Heart right ventricle (tissue), 16 donors: ENCODE results near the gene KCNE4. TPM values are rescaled to one million over a fixed set of nuclear protein-coding genes. Genes with fewer than 3 reads are reported as not detected.

Experiments
- ATAC-seq, 8 donors: fragments of 200-7000 bp; cut with Tn5 transposase; one replicate each; pipeline ENCODE4 v1.9.1; 2020; ENCODE audit warnings: mild to moderate bottlenecking in 8 of 8, moderate library complexity in 8 of 8, moderate number of reproducible peaks in 1 of 8
- DNase-seq, 2 donors: peaks; one replicate each; pipeline ENCODE4 v3.0.0-alpha.2; 2020
- H3K27ac ChIP-seq, 10 donors: fragments of 200-600 bp; sonication (generic) in 2 of 10; one replicate each; pipeline versions ENCODE4 v1.5.0 to v1.8.0; 2020 to 2022; ENCODE audit warnings: mild to moderate bottlenecking in 3 of 10
- H3K27me3 ChIP-seq, 7 donors: fragments of 200-600 bp; one replicate each; pipeline ENCODE4 v1.8.0; 2021 to 2022; ENCODE audit warnings: mild to moderate bottlenecking in 2 of 7
- H3K36me3 ChIP-seq, 9 donors: fragments of 200-600 bp; sonication (generic) in 1 of 9; one replicate each; pipeline versions ENCODE4 v1.5.0 to v1.8.0; 2020 to 2022; ENCODE audit warnings: mild to moderate bottlenecking in 2 of 9
- H3K4me1 ChIP-seq, 9 donors: fragments of 200-600 bp; sonication (generic) in 1 of 9; one replicate each; pipeline versions ENCODE4 v1.5.0 to v1.8.0; 2020 to 2022; ENCODE audit warnings: mild to moderate bottlenecking in 4 of 9
- H3K4me3 ChIP-seq, 10 donors: fragments of 200-600 bp; sonication (generic) in 2 of 10; one replicate each; pipeline versions ENCODE4 v1.5.0 to v1.8.0; 2020 to 2022; ENCODE audit warnings: mild to moderate bottlenecking in 7 of 10, moderate library complexity in 2 of 10
- H3K9me3 ChIP-seq, 11 donors: fragments of 200-600 bp in 10 of 11; sonication (generic) in 2 of 11; one replicate each; pipeline versions ENCODE4 v1.5.0 to v1.8.0; 2013 to 2022; ENCODE audit warnings: mild to moderate bottlenecking in 2 of 11, control low read depth in 1 of 11, moderate library complexity in 1 of 11
- WGBS, 2 donors: extraction: QIAGEN DNeasy Blood & Tissue Kit; methylation state at CpG; one replicate each; pipeline ENCODE4 v1.1.7; 2013; ENCODE audit warnings: inconsistent platforms in 1 of 2; 5-methylcytosine and 5-hydroxymethylcytosine counted together
- intact Hi-C, 10 donors: fragments of 100-400 bp; cut with DNase I; formaldehyde crosslinking; loops; one replicate each; pipeline versions ENCODE4 v1.11.1 to v1.14.2; 2022
- polyA plus RNA-seq, 2 donors: library from polyadenylated mRNA; stranded (reverse); fragments of 200-250 nt; gene quantifications; one replicate each; pipeline ENCODE4 v1.2.3, GENCODE V29; 2013
- total RNA-seq, 10 donors: library from RNA; stranded (reverse); fragmentation: NEBNext Ultra II Directional in 3 of 10; extraction: Animal tissue kit (Norgen Biotek cat#: 25700) in 3 of 10; gene quantifications; one replicate each; pipeline versions ENCODE4 v1.2.1 to v1.2.4, GENCODE V29; 2021 to 2023
- TF ChIP-seq, protein P1 (sequence below), 9 donors: fragments of 200-600 bp; sonication (generic) in 2 of 9; IDR thresholded peaks; one replicate each; pipeline versions ENCODE4 v1.5.0 to v1.8.0; 2021 to 2022; ENCODE audit warnings: antibody characterized with exemption in 9 of 9, mild to moderate bottlenecking in 5 of 9, moderate library complexity in 1 of 9
- donor health status: Arrhythmogenic right ventricular cardiomyopathy.
- donor health status: ischemic (EF 13 %, LVEDD 7.1; RV severe dilation, severe dysfunction).
- donor health status: healthy with polysubstance abuse.
- donor health status: DM: no; HTN: yes; CAD: no.
- donor health status: DM: no; HTN: no; CAD: no.
- donor health status: ischemic (EF 25% LVEDD 6.9; RV normal size, moderate dysfunction).
- donor health status: ischemic (EF 25% LVEDD 5.7; RV mildly dilated, moderate dysfunction).
- donor health status: healthy.
- donor health status: DM: yes; HTN: yes; CAD: no.
- donor health status: Ischemic cardiomyopathy.
- donor health status: ischemic (EF 35%, LVEDD 5.7; RV mildly dilated, moderate dysfunction).
- donor health status: nonischemic (EF 11% LVEDD 7.7; RV severe dilation, severe dysfunction).
- donor health status: DM: yes; HTN: yes; CAD: no.
- donor health status: PGD.
- donor health status: ischemic (EF 29% LVEDD 5.4; RV normal size, mild dysfunction).
- donor health status: nonischemic (EF 23%, LVEDD 6.1; RV moderate dilation, normal function).

Gene KCNE4
- total and polyA plus RNA-seq, 12 donors: 0.28 to 5.2 (median 1.4) TPM

GRCh38 chr2:223027442-223027841, 24.5 kb upstream of the KCNE4 start:
- H3K9me3 ChIP-seq: peaks cover 0 to 10% (median 5%) of the 10 kb centered on the region in 11 donors
- H3K27me3 ChIP-seq: no peaks in the 10 kb centered on the region
- intact Hi-C loops: no loop called here
- H3K36me3 ChIP-seq: no peaks in the 10 kb centered on the region
- DNase-seq (no peak), ATAC-seq (no peak)
- TF ChIP-seq, protein P1, sequence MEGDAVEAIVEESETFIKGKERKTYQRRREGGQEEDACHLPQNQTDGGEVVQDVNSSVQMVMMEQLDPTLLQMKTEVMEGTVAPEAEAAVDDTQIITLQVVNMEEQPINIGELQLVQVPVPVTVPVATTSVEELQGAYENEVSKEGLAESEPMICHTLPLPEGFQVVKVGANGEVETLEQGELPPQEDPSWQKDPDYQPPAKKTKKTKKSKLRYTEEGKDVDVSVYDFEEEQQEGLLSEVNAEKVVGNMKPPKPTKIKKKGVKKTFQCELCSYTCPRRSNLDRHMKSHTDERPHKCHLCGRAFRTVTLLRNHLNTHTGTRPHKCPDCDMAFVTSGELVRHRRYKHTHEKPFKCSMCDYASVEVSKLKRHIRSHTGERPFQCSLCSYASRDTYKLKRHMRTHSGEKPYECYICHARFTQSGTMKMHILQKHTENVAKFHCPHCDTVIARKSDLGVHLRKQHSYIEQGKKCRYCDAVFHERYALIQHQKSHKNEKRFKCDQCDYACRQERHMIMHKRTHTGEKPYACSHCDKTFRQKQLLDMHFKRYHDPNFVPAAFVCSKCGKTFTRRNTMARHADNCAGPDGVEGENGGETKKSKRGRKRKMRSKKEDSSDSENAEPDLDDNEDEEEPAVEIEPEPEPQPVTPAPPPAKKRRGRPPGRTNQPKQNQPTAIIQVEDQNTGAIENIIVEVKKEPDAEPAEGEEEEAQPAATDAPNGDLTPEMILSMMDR (IDR thresholded peaks at IDR 0.05): no peak
- no peaks in the 10 kb centered on the region for H3K4me1 ChIP-seq
- no peak overlapping the region for H3K27ac ChIP-seq
- H3K4me3 ChIP-seq: no peak overlapping the region
- 95 to 99% methylated on average over 2 of the region's 2 CpGs for WGBS, 2 donors

DNA sequence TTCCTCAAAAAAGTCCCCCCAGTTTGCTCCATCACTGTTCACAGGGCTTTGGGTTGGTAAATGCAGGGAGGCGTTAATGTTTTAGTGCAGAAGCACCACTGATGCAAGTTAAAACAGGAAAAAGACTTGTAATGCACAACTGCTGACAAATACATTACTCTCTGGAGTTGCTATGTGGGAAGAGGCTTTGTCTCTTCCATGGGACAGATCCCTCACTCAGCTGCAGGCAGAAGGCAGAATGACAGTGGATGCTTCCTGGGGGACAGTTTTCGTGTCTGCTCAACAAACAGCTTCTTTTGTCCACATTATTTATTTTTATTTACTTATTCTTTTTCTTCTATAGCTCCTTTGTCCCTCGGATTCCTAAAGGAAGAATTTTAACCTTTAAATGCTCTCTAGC, 22.7 kb upstream of the KCNE4 start:
- Histone ChIP-seq H3K27me3 (no peaks in the 10 kb centered on the region), H3K4me3 (no peak overlapping the region), H3K9me3 (peaks cover 0 to 18% (median 10%) of the 10 kb centered on the region in 11 donors), H3K4me1 (no peaks in the 10 kb centered on the region), H3K36me3 (no peaks in the 10 kb centered on the region), H3K27ac (no peak overlapping the region)
- DNase-seq (no peak), ATAC-seq (no peak)
- TF ChIP-seq, protein P1 (IDR thresholded peaks at IDR 0.05): no peak
- intact Hi-C loops: no loop called here
- WGBS, 2 donors: 66% methylated on average over 3 of the region's 3 CpGs

DNA sequence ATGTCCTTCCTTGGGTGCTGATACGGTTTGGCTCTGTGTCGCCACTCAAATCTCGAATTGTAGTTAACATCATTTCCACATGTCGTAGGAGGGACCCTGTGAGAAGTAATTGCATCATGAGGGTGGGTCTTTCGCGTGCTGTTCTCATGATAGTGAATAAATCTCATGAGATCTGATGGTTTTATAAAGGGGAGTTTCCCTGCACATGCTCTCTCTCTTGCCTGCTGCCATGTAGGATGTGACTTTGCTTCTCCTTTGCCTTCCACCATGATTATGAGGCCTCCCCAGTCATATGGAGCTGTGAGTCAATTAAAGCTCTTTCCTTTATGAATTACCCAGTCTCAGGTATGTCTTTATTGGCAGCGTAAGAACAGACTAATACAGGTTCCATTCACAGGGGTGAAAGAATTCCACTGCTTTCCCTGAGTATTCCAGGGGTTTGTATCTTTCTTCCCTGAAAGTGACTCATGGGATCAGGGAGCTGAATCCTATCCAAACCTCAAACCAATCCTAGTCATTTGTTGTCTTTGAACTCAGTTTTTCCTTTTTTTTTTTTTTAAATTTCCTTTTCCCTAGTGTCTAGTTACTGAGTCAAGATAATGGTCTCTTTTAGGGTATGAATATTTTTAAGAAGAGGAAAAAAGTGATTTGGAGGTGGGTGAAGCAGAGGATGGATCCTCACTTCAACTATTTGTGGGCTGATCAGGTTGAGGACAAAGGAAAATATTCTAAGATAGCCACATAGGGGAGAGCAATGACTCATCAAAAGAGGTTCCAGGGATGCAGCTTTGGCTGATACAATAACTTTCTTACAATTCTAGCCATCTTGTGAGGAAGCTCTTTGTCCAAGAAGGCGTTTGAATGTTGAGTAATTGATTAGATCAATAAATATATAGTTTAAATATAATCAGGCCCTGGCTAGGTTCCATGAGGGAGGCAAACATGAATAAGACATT, 19.5 kb upstream of the KCNE4 start:
- no peak overlapping the region for H3K27ac ChIP-seq
- H3K4me1 ChIP-seq: no peaks in the 10 kb centered on the region
- peaks cover 0 to 18% (median 10%) of the 10 kb centered on the region in 11 donors for H3K9me3 ChIP-seq
- H3K4me3 ChIP-seq: no peak overlapping the region
- 88 to 90% methylated on average over 8 of the region's 8 CpGs for WGBS, 2 donors
- DNase-seq: no peak
- H3K27me3 ChIP-seq: no peaks in the 10 kb centered on the region
- H3K36me3 ChIP-seq: no peaks in the 10 kb centered on the region
- TF ChIP-seq, protein P1 (IDR thresholded peaks at IDR 0.05): no peak
- intact Hi-C loops: no loop called here
- ATAC-seq: no peak

DNA sequence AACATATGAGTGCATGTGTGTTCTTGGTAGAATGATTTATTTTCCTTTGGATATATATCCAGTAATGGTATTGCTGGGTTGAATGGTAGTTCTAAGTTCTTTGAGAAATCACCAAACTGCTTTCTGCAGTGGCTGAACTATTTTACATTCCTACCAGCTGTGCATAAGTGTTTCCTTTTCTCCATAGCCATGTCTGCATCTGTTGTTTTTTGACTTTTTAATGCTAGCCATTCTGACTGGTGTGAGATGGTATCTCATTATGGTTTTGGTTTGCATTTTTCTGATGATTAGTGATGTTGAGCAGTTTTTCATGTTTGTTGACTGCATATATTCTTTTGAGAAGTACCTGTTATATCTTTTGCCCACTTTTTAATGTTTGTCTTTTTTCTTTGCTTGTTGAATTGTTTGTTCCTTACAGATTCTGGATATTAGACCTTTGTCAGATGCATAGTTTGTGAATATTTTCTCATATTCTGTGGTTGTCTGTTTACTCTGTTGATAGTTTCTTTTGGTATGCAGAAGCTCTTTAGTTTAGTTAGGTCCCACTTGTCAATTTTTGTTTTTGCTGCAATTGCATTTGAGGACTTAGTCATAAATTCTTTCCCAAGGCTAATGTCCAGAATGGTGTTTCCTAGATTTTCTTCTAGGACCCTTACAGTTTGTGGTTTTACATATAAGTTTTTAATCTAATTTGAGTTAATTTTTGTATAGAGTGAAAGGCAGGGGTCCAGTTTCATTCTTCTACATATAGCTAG, 17.6 kb upstream of the KCNE4 start:
- intact Hi-C loops: no loop called here
- H3K27ac ChIP-seq: no peak overlapping the region
- no peak for DNase-seq
- no peaks in the 10 kb centered on the region for H3K4me1 ChIP-seq
- H3K4me3 ChIP-seq: no peak overlapping the region
- ATAC-seq: no peak
- TF ChIP-seq, protein P1 (IDR thresholded peaks at IDR 0.05): no peak
- no peaks in the 10 kb centered on the region for H3K27me3 ChIP-seq
- no peaks in the 10 kb centered on the region for H3K36me3 ChIP-seq
- peaks cover 0 to 18% (median 10%) of the 10 kb centered on the region in 11 donors for H3K9me3 ChIP-seq
